HL-60 (cell line): ENCODE measurements around the gene KLHL22.

Source experiments
- DNase-seq, 2 experiments: peaks; one replicate each; pipeline ENCODE4 v3.0.0-alpha.2; 2010 to 2020; ENCODE audit warnings: low read depth in 1 of 2, low spot score in 1 of 2
- H3K27ac ChIP-seq: fragments of 250-450 bp; sonication (Bioruptor Pico); replicated peaks from 2 replicates; pipeline ENCODE4 v1.5.1; 2020; ENCODE audit warnings: mild to moderate bottlenecking, moderate library complexity
- H3K27me3 ChIP-seq: fragments of 250-450 bp; sonication (Bioruptor Pico); 2 replicates; pipeline ENCODE4 v1.5.1; 2021; ENCODE audit warnings: mild to moderate bottlenecking, moderate library complexity; ENCODE audit not compliant: insufficient read depth, poor library complexity, severe bottlenecking
- H3K4me3 ChIP-seq: replicated peaks from 2 replicates; pipeline ENCODE4 v1.5.1; 2011; ENCODE audit warnings: mild to moderate bottlenecking, control low read depth, low read length; ENCODE audit not compliant: insufficient read depth
- GABPA ChIP-seq: IDR thresholded peaks from 2 replicates; pipeline ENCODE4 v1.6.1; 2012; ENCODE audit warnings: low read depth
- POLR2AphosphoS5 ChIP-seq: IDR thresholded peaks from 2 replicates; pipeline ENCODE4 v1.6.1; 2012; ENCODE audit warnings: low read depth
- REST ChIP-seq: IDR thresholded peaks from 2 replicates; pipeline ENCODE4 v1.6.1; 2012; ENCODE audit warnings: low read depth; ENCODE audit not compliant: insufficient replicate concordance
- SPI1 ChIP-seq: IDR thresholded peaks from 2 replicates; pipeline ENCODE4 v1.6.1; 2012; ENCODE audit warnings: low read depth, mild to moderate bottlenecking, borderline replicate concordance
- TF ChIP-seq, protein P1 (sequence below): IDR thresholded peaks from one replicate; pipeline ENCODE4 v1.5.1; 2011; ENCODE audit warnings: low read length, control low read depth, inconsistent platforms; ENCODE audit not compliant: insufficient read depth

The KLHL22 gene

GRCh38 chr22:20440637-20441591, 54.7 kb downstream of the KLHL22 start:
- Histone ChIP-seq H3K27ac (no peak overlapping the region), H3K27me3 (peaks cover 29% of the 10 kb centered on the region), H3K4me3 (no peak overlapping the region)
- TF ChIP-seq REST (no peak), POLR2AphosphoS5 (no peak), SPI1 (no peak), GABPA (no peak)
- TF ChIP-seq, protein P1, sequence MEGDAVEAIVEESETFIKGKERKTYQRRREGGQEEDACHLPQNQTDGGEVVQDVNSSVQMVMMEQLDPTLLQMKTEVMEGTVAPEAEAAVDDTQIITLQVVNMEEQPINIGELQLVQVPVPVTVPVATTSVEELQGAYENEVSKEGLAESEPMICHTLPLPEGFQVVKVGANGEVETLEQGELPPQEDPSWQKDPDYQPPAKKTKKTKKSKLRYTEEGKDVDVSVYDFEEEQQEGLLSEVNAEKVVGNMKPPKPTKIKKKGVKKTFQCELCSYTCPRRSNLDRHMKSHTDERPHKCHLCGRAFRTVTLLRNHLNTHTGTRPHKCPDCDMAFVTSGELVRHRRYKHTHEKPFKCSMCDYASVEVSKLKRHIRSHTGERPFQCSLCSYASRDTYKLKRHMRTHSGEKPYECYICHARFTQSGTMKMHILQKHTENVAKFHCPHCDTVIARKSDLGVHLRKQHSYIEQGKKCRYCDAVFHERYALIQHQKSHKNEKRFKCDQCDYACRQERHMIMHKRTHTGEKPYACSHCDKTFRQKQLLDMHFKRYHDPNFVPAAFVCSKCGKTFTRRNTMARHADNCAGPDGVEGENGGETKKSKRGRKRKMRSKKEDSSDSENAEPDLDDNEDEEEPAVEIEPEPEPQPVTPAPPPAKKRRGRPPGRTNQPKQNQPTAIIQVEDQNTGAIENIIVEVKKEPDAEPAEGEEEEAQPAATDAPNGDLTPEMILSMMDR: no peak
- no peak for DNase-seq

GRCh38 chr22:20439928-20440575, 55.5 kb downstream of the KLHL22 start:
- TF ChIP-seq REST (no peak), GABPA (no peak), SPI1 (no peak), POLR2AphosphoS5 (no peak)
- TF ChIP-seq, protein P1: no peak
- no peak overlapping the region for H3K4me3 ChIP-seq
- H3K27ac ChIP-seq: no peak overlapping the region
- DNase-seq: no peak
- peaks cover 38% of the 10 kb centered on the region for H3K27me3 ChIP-seq

DNA sequence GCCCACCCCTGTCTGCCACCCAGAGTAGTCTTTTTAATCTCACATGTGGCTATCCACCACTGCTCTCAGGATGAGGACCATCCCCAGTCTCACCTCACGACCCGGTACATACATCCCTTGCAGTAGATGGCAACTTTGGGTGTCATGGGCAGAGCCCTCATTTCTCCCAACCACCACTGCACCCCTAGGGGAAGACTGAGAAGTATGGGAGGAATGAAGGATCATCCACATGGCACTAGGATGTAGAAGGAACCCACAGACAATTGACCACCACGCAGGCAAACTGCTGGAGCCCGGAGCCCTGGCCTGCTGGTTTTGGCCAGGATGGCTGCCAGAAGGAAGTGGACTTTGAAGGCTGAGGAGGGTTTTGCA, 56.1 kb downstream of the KLHL22 start:
- Histone ChIP-seq H3K27me3 (peaks cover 42% of the 10 kb centered on the region), H3K4me3 (no peak overlapping the region), H3K27ac (no peak overlapping the region)
- TF ChIP-seq POLR2AphosphoS5 (no peak), SPI1 (no peak), REST (no peak), GABPA (no peak)
- TF ChIP-seq, protein P1: no peak
- DNase-seq: no peak
